Retina (tissue), 1 donor: ENCODE results near the gene LRSAM1.

Experiments used
- DNase-seq: peaks from one replicate; pipeline ENCODE4 v3.0.0-alpha.2; 2016

LRSAM1 gene

DNA sequence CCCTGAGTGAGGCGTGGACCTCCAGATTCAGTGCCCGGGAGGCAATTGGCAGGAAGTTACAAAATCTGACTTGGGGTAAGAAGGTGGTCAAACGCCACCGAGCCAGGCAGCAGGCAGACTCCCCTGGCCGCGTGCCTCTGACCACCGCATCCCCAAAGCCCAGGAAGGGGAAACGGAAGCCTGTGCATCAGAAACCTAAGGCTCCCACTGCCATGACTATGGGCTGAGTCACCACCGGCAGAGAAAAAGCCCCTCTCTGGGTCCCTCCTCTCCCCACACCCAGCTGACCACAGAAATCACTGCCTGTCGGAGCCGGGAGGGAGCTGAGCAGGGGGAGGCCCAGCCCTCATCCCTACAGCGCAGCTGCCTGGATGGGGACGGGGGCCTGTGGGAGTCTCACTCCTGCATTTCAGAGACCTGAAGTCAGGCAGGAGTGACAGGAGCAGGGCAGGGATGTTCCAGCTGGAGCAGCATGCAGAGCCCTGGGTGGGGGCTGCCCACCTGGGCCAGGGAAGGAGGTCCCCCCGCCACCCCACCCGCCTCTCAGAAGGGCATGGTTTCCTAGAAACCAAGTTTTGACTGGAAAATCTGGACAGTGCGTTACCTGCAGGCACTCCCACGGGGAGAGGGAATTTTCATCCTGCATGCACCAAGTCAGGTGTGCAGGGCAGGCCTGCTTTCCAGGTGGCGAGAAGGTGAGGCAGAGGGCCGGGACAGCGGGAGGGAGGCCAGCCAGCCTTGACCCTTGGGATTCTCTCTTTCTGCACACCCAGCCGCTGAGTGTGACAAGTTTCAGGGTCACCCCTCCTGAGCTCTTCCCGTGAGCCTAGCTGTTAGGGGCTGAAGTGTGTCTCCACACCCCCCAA is 68.2 kb downstream of the LRSAM1 start:
- DNase-seq, result no peak

- DNase-seq, result no peak
These were observed 69.9 kb downstream of the LRSAM1 start for GRCh38 chr9:127520941-127521918.

DNA sequence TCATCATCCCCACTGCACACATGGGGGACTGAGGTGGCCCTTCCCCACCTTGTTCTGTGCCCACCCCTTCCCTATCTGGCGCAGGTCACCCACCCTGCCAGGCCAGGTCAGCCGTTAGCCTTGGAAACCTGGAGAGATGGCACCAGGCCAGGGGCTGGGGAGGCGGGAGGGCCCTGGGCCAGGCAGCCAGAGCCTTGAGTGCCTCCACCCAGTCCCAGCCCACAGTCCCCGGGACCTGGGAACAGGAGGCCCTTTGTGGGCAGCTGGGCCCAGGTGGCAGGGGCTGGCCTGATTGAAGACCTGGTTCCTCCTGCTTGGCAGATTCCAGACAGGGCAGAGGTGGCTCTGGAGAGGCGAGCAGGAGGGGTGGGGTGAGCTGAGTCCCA is 70.6 kb downstream of the LRSAM1 start:
- DNase-seq, result no peak

DNA sequence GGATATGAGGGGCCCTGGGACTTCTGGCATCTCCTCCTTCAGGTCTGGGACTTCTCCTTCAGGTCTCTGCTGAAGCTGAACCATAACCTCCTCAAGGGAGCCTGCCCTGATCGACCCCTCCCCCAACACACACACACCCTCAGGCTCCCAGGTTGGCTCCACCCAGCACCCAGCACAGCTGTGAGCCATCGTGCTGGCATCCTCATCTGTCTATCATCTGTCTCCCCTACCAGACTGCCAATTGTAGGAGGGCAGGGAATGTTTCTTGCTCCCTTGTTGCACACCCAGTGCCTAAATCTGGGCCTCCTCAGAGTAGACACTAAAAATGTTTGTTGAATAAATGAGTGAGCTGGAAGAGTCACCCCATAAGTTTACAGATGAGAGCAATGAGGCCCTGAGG is 71.4 kb downstream of the LRSAM1 start:
- no peak for DNase-seq

- DNase-seq, result no peak
These were observed 72.1 kb downstream of the LRSAM1 start for GRCh38 chr9:127523312-127523851.

GRCh38 chr9:127524373-127524772 is 73.1 kb downstream of the LRSAM1 start:
- no peak for DNase-seq

DNA sequence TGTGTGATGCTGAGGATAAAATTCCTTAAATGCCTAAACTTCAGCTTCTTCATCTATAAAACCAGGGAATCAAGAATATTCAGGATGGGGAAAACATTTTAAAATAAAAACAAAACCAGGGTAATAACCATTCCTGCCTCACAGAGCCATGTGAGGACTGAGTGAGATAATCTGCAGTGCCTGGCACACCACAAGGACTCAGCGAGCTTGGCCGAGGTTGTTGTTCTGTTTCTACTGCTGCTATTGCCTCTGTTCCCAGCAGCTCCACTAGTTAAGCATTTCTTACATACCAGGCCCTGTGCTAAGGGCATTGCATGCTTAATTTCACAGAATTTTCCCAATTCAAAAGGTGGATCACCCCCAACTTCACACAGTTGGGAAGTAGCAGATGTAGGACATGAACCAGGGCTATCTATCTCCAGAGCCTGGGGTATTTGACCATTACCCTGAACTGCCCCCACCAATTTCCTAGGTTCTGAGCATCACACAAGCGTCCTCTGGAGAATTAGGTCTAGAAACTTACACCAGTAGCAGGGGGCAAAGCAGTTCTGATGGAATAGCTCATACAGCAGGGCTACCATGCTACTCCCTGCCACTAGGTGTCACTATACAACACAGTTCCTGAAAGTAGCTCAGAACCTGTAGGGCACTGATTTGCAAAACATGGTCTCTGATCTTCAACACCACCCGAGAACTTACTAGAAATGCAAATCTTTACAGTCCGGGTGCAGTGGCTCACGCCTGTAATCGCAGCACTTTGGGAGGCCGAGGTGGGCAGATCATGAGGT is 74.3 kb downstream of the LRSAM1 start:
- DNase-seq, result no peak

- no peak for DNase-seq
These were observed 75.6 kb downstream of the LRSAM1 start for GRCh38 chr9:127526655-127527559.

- no peak for DNase-seq
These were observed 76.4 kb downstream of the LRSAM1 start for GRCh38 chr9:127527560-127528268.

DNA sequence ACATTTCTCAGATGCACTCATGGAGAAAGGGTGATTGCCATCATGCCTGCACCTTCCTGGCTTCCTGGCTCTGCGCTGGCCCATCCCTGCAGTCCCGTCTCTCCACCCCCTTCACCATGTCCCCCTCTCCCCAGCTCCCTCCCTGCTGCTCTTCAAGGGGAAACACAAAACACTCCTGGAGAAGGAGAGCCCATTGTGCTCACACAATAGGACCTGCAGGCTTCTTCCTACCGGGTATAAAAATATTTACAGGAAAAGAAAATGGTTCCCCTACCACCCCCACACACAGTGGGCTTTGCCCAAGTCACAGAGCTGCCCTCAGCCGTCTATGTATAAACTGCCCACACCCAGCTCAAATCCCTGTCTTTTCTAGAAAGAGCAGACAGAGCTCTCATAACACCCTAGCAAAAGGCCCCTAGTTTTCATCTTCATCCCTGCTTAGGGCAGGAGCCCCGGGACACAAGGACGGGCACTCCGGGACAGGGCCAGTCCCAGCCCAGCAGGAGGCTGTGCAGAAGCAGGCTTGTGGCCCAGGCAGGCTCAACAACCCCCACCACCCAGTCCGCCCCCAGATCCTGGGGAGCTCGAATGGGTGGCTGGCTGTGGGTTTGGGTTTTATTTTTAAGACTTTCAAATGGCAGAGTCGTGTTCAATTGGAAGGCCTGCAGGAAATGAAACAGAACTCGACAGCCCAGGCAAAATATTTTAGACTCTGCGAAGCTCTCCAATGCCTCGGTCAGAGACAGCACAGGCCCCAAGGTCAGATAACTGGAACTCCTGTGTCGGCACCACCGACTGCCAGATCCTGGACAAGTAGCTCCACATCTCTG is 77.3 kb downstream of the LRSAM1 start:
- DNase-seq, result no peak

- no peak for DNase-seq
These were observed 78.4 kb downstream of the LRSAM1 start for GRCh38 chr9:127529671-127530070.

GRCh38 chr9:127530206-127530941 is 79.1 kb downstream of the LRSAM1 start:
- DNase-seq, result no peak

DNA sequence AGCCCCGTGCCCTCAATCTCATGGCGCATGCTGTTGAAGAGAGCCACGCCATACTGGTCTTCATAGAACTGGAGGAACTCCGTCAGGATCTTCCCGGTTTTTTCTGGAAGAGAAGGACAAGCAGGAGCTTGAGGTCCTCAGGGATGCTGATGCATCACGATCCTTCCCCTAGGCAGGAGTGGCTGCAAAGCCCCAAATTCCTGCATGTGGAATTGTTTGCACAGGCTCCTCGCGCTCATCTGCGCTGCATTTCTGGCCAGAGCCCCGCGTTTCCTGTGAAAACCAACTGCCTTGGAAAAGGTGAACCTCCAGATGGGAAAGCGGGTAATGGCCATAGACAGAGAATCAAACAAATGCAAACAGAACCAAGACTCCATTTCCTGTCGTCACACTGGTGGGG is 80.4 kb downstream of the LRSAM1 start:
- no peak for DNase-seq

DNA sequence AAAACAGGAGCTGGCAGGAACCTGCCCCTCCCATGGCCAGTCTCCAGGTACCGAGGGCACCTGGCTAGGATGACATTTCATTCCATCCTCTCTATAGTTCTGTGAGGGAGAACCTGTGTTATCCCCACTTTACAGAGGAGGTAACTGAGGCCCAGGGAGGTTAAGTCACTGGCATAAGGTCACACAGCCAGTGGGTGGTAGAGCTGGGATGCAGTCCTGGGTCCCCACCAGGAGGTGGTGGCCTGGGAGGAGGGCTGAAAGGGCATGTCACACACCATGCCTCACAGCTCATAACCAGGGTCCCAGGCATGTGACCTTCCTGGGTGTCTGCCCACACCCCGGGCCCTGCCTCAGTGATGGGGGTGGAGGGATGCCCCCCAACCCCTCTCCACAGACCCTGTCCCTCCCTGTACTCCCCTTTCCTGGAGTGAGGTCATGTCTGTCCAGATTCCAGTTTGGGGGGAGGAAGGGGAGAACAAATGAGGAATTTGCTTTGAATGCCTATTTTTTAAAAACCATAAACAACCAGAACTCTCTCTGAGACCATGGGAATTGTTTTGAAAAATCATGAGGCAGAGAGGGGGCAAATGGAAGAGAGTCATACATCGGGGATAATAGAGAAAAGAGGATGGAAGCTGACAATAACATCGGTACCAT is 83.1 kb downstream of the LRSAM1 start:
- no peak for DNase-seq

DNA sequence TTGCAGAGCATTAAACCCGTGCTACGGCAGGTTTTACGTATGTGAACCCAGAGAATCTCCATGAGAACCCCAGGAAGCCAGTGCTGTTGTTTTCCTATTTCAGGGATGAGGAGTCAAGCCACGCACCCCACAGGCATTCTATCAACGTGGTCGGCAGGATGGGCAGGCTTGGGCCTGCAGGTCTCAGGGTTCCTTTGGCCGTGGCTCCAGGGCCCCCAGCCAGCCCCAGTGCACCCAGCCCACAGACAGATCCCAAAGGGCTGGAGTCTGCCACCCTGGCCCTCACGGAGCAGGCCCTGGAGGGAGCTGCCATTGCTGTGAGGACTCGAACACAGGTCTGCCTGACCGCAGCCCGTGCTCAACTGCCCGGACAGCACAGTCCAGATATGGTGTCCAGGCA is 83.6 kb downstream of the LRSAM1 start:
- DNase-seq, result no peak

GRCh38 chr9:127535396-127535795 is 84.1 kb downstream of the LRSAM1 start:
- no peak for DNase-seq

- DNase-seq, result no peak
These were observed 84.5 kb downstream of the LRSAM1 start for GRCh38 chr9:127535834-127536233.

DNA sequence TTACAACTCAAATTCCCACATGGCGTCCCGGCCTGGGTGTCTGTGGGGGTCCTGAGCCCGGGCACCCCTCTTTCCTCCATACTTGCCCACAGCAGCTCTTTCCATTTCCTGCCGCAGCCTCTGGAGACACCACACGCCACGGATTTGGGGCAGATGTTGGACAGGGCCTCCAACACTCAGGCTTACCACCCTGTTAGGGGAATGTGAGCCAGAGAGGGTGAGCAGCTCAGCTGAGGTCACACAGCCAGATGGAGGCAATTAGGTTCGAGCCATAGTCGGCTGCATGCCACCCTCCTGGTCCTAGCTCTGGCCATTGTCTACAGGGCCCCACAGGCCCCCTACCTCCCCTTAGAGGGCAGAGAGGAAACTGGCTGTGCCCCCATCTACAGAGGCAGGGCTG is 85.2 kb downstream of the LRSAM1 start:
- no peak for DNase-seq

DNA sequence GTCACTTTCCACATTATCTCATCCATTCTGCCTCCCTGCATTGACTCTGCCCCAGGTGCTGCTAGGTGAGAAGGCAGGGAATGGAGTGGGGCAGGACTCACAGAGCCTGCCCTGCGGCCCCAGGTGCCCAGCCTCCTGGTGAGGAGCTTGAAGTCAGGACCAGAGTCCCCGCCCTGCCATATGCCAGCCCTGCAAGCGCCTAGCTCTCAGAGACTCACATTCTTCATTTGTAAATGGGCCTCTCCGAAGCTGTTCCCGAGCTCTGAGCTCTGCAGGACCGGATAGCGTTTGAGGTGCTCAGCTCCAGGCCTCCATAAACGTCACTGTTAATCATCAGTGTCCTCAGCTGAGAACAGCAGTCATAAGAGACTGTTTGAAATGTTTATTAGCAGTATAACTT is 85.7 kb downstream of the LRSAM1 start:
- DNase-seq, result no peak
